ENCODE data around the gene MED22.

Gene MED22

GRCh38 chr9:133382507-133383141, 34.7 kb upstream of the MED22 start:
- no peak for ATAC-seq
- no peak for TF ChIP-seq ESRRG (CRISPR knock-in tag; IDR thresholded peaks at IDR 0.05)
- no peak for TF ChIP-seq ARNTL (CRISPR knock-in tag; IDR thresholded peaks at IDR 0.05; ENCODE audit: borderline replicate concordance, low read depth)
- TF ChIP-seq POU6F1 (CRISPR knock-in tag; IDR thresholded peaks at IDR 0.05; ENCODE audit: borderline replicate concordance, low read depth) = no peak
- no peak for TF ChIP-seq ZC3H10 (CRISPR knock-in tag; IDR thresholded peaks at IDR 0.05)
- no peak for TF ChIP-seq OSR1 (CRISPR knock-in tag; IDR thresholded peaks at IDR 0.05)
- no peak for TF ChIP-seq ZFP3 (CRISPR knock-in tag; IDR thresholded peaks at IDR 0.05)
- TF ChIP-seq BACH2 (CRISPR knock-in tag; IDR thresholded peaks at IDR 0.05; ENCODE audit: borderline replicate concordance) = no peak
- no peak for TF ChIP-seq ISL1 (CRISPR knock-in tag; IDR thresholded peaks at IDR 0.05)
- no peak for TF ChIP-seq PATZ1 (CRISPR knock-in tag; IDR thresholded peaks at IDR 0.05; ENCODE audit: borderline replicate concordance)
- no peak for TF ChIP-seq ZNF70 (CRISPR knock-in tag; IDR thresholded peaks at IDR 0.05)
- no peak for TF ChIP-seq ZFP30 (CRISPR knock-in tag; IDR thresholded peaks at IDR 0.05)
- no peak for TF ChIP-seq PPARA (CRISPR knock-in tag; IDR thresholded peaks at IDR 0.05; ENCODE audit: borderline replicate concordance)
- TF ChIP-seq GLIS3 (CRISPR knock-in tag; IDR thresholded peaks at IDR 0.05) = no peak
- no peak for TF ChIP-seq RARB (CRISPR knock-in tag; IDR thresholded peaks at IDR 0.05)

GRCh38 chr9:133380734-133381133, 32.8 kb upstream of the MED22 start:
- TF ChIP-seq ZNF8 (CRISPR knock-in tag; IDR thresholded peaks at IDR 0.05) (no peak), POU6F1 (CRISPR knock-in tag; IDR thresholded peaks at IDR 0.05; ENCODE audit: borderline replicate concordance, low read depth) (no peak), PPARA (CRISPR knock-in tag; IDR thresholded peaks at IDR 0.05; ENCODE audit: borderline replicate concordance) (no peak), ZNF565 (CRISPR knock-in tag; conservative IDR thresholded peaks at IDR 0.05; ENCODE audit: low read depth) (no peak), TOX (CRISPR knock-in tag; IDR thresholded peaks at IDR 0.05; ENCODE audit: borderline replicate concordance) (no peak), RARB (CRISPR knock-in tag; IDR thresholded peaks at IDR 0.05) (no peak), PATZ1 (CRISPR knock-in tag; IDR thresholded peaks at IDR 0.05; ENCODE audit: borderline replicate concordance) (no peak), ZFP3 (CRISPR knock-in tag; IDR thresholded peaks at IDR 0.05) (no peak), ZC3H10 (CRISPR knock-in tag; IDR thresholded peaks at IDR 0.05) (no peak), GLIS3 (CRISPR knock-in tag; IDR thresholded peaks at IDR 0.05) (no peak), CSDC2 (CRISPR knock-in tag; IDR thresholded peaks at IDR 0.05) (no peak), CREB5 (CRISPR knock-in tag; IDR thresholded peaks at IDR 0.05; ENCODE audit: low read depth) (no peak), ZFP30 (CRISPR knock-in tag; IDR thresholded peaks at IDR 0.05) (no peak), BACH2 (CRISPR knock-in tag; IDR thresholded peaks at IDR 0.05; ENCODE audit: borderline replicate concordance) (no peak), ISL1 (CRISPR knock-in tag; IDR thresholded peaks at IDR 0.05) (no peak), TSHZ2 (CRISPR knock-in tag; IDR thresholded peaks at IDR 0.05) (no peak), ARNTL (CRISPR knock-in tag; IDR thresholded peaks at IDR 0.05; ENCODE audit: borderline replicate concordance, low read depth) (no peak)
- ATAC-seq = no peak
